Testis (tissue), 2 donors: ENCODE data around the gene UTS2B.

Source experiments
- POLR2A ChIP-seq: fragments of 450-650 bp; IDR thresholded peaks from one replicate; pipeline ENCODE4 v1.6.1; 2017; ENCODE audit warnings: antibody characterized with exemption, mild to moderate bottlenecking, moderate library complexity
- TF ChIP-seq, protein P1 (sequence below), 3 experiments: fragments of 450-650 bp in 2 of 3; fragments of 200-600 bp in 1 of 3; sonication (generic) in 1 of 3; IDR thresholded peaks; one replicate each; pipeline ENCODE4 v1.5.1; 2016 to 2019; ENCODE audit warnings: antibody characterized with exemption in 3 of 3, mild to moderate bottlenecking in 2 of 3, moderate library complexity in 1 of 3

DNA sequence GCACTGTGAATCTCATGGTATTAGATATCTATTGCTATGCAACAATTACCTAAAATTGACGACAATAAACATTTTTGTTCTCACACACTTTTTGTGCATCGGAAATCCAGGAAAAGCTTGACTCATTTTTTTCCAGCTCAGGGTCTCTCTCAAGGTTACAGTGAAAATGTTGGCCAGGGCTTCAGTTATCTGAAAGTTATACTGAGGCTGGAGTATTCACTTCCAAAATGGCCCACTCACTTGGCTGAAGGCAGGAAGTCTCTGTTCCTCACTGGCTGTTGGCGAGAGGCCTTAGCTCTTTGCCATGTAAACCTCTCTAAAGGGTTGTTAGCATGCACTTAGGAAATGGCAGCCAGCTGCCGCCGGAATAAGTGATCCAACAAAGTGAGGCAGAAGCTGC, 89.8 kb downstream of the UTS2B start:
- TF ChIP-seq, protein P1, sequence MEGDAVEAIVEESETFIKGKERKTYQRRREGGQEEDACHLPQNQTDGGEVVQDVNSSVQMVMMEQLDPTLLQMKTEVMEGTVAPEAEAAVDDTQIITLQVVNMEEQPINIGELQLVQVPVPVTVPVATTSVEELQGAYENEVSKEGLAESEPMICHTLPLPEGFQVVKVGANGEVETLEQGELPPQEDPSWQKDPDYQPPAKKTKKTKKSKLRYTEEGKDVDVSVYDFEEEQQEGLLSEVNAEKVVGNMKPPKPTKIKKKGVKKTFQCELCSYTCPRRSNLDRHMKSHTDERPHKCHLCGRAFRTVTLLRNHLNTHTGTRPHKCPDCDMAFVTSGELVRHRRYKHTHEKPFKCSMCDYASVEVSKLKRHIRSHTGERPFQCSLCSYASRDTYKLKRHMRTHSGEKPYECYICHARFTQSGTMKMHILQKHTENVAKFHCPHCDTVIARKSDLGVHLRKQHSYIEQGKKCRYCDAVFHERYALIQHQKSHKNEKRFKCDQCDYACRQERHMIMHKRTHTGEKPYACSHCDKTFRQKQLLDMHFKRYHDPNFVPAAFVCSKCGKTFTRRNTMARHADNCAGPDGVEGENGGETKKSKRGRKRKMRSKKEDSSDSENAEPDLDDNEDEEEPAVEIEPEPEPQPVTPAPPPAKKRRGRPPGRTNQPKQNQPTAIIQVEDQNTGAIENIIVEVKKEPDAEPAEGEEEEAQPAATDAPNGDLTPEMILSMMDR (IDR thresholded peaks at IDR 0.05) = no peak
- no peak for TF ChIP-seq POLR2A
